NB4 (cell line): ENCODE results near the gene MACC1.

ENCODE experiments used
- MYC ChIP-seq: IDR thresholded peaks from 2 replicates; pipeline ENCODE4 v1.6.1; 2011; ENCODE audit warnings: low read depth, low read length
- POLR2A ChIP-seq: IDR thresholded peaks from 2 replicates; pipeline ENCODE4 v1.6.1; 2011; ENCODE audit warnings: mild to moderate bottlenecking; ENCODE audit not compliant: insufficient read length; ENCODE audit errors: extremely low read depth
- TF ChIP-seq, protein P1 (sequence below): IDR thresholded peaks from one replicate; pipeline ENCODE4 v1.5.1; 2012; ENCODE audit warnings: low read depth, low read length
- TF ChIP-seq, protein P2 (sequence below): IDR thresholded peaks from 2 replicates; pipeline ENCODE4 v1.6.1; 2011; ENCODE audit warnings: low read depth, low read length

DNA sequence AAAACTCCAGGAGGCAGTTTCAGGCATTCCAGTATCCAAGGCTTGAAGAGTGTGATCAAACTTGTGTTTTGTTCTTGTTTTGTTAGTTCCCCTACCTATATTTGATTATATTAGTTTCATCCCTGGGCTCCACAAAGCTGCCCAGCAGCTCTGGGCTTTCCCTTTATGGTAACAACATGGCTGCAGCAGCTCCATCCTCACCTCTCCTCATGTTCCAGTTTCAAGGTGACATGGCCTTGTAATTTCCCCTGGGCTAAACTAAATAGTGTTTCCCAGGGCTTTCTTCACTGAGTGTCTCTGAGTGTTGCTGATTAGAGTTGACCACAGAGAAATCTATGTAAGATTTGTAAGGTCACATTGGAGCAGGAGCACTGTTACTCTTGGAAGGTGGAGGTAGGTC lies 83.4 kb downstream of the MACC1 start:
- TF ChIP-seq, protein P1, sequence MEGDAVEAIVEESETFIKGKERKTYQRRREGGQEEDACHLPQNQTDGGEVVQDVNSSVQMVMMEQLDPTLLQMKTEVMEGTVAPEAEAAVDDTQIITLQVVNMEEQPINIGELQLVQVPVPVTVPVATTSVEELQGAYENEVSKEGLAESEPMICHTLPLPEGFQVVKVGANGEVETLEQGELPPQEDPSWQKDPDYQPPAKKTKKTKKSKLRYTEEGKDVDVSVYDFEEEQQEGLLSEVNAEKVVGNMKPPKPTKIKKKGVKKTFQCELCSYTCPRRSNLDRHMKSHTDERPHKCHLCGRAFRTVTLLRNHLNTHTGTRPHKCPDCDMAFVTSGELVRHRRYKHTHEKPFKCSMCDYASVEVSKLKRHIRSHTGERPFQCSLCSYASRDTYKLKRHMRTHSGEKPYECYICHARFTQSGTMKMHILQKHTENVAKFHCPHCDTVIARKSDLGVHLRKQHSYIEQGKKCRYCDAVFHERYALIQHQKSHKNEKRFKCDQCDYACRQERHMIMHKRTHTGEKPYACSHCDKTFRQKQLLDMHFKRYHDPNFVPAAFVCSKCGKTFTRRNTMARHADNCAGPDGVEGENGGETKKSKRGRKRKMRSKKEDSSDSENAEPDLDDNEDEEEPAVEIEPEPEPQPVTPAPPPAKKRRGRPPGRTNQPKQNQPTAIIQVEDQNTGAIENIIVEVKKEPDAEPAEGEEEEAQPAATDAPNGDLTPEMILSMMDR = no peak
- TF ChIP-seq POLR2A = no peak
- TF ChIP-seq, protein P2, sequence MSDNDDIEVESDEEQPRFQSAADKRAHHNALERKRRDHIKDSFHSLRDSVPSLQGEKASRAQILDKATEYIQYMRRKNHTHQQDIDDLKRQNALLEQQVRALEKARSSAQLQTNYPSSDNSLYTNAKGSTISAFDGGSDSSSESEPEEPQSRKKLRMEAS = no peak
- TF ChIP-seq MYC = no peak
